Measurements from ENCODE around the gene RBMXL2. TPM values are rescaled to one million over a fixed set of nuclear protein-coding genes. Genes with fewer than 3 reads are reported as not detected.

The RBMXL2 gene
- total RNA-seq, 4 donors from 2014 or later: 0.19 TPM; not detected in 3

DNA sequence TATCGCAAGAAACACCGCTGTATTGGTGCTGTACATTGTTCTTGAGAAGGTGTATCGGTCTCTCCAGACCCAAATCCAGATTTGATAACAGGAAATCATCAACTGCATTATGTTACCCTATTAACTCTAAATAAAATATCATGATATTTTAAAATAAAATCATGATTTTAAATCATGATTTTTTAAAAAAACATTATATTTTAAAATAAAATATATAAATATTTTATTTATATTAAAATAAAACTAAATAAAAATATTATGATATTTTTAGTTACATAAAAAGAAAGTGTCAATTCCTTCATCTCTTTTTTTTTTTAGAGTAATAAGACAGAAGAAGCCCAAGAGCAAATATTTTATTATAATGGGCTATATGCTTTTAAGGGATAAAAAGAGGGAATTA is 27.6 kb downstream of the RBMXL2 start:
- Histone ChIP-seq H3K27me3 (no peaks in the 10 kb centered on the region), H3K4me1 (no peaks in the 10 kb centered on the region), H3K27ac (no peak overlapping the region), H3K36me3 (no peaks in the 10 kb centered on the region), H3K9me3 (no peaks in the 10 kb centered on the region), H3K4me3 (no peak overlapping the region)
- no peak for DNase-seq
- 77 to 91% methylated on average over 3 of the region's 3 CpGs for WGBS, 2 donors
- TF ChIP-seq, protein P1, sequence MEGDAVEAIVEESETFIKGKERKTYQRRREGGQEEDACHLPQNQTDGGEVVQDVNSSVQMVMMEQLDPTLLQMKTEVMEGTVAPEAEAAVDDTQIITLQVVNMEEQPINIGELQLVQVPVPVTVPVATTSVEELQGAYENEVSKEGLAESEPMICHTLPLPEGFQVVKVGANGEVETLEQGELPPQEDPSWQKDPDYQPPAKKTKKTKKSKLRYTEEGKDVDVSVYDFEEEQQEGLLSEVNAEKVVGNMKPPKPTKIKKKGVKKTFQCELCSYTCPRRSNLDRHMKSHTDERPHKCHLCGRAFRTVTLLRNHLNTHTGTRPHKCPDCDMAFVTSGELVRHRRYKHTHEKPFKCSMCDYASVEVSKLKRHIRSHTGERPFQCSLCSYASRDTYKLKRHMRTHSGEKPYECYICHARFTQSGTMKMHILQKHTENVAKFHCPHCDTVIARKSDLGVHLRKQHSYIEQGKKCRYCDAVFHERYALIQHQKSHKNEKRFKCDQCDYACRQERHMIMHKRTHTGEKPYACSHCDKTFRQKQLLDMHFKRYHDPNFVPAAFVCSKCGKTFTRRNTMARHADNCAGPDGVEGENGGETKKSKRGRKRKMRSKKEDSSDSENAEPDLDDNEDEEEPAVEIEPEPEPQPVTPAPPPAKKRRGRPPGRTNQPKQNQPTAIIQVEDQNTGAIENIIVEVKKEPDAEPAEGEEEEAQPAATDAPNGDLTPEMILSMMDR (IDR thresholded peaks at IDR 0.05): no peak
- TF ChIP-seq POLR2A (IDR thresholded peaks at IDR 0.05): no peak
- intact Hi-C loops (cut with DNase I): no loop called here

DNA sequence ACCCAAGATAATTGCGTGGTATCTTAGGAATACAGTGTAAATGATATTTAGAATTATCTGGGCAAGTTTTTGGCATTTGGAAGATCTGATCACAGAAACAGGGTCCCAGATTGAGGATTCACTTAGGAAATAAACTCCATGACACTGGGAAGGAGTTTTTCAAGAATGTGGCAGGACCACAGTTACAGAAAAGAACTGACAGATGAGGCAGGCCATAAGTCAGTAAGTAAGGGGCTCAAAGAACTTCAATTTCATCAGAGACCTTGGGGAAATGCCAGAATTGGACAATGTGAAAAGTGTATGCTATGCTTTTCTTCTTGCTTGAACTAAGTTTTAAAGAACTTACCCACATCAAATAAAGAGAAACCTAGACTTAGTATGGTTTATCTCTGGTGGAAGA is 49.3 kb downstream of the RBMXL2 start:
- H3K4me3 ChIP-seq: no peak overlapping the region
- no peaks in the 10 kb centered on the region for H3K27me3 ChIP-seq
- intact Hi-C loops (cut with DNase I): no loop called here
- H3K36me3 ChIP-seq: no peaks in the 10 kb centered on the region
- TF ChIP-seq POLR2A (IDR thresholded peaks at IDR 0.05): no peak
- TF ChIP-seq, protein P1 (IDR thresholded peaks at IDR 0.05): no peak
- H3K4me1 ChIP-seq: no peaks in the 10 kb centered on the region
- H3K9me3 ChIP-seq: no peaks in the 10 kb centered on the region
- WGBS, 2 donors: 32 to 93% methylated on average over 1 of the region's 1 CpG
- no peak for DNase-seq
- H3K27ac ChIP-seq: no peak overlapping the region

Other genes with a start within 250 kb of the RBMXL2 start
- gene OR10A5, start 243.3 kb upstream of the RBMXL2 start, total RNA-seq: not detected
- not detected for gene OR10A2, start 225.9 kb upstream of the RBMXL2 start, total RNA-seq
- not detected for gene OR10A4, start 212.4 kb upstream of the RBMXL2 start, total RNA-seq
- under 1 TPM in 1 of 4 donors, not detected in 3; 0.40 TPM for gene OR2D2, start 196.5 kb upstream of the RBMXL2 start, total RNA-seq
- not detected for gene OR2D3, start 168.0 kb upstream of the RBMXL2 start, total RNA-seq
- gene ZNF215, start 162.6 kb upstream of the RBMXL2 start, total RNA-seq: 1 to 10 TPM in 3 of 4 donors, under 1 TPM in 1; 0.91 to 3.2 (median 2.0) TPM
- gene ZNF214, start 68.7 kb upstream of the RBMXL2 start, total RNA-seq: 1 to 10 TPM in 2 of 4 donors, under 1 TPM in 2; 0.40 to 2.1 (median 1.0) TPM
- gene NLRP14, start 68.5 kb upstream of the RBMXL2 start, total RNA-seq: under 1 TPM in 1 of 4 donors, not detected in 3; 0.09 TPM
- gene SYT9, start 162.9 kb downstream of the RBMXL2 start, total RNA-seq: under 1 TPM in 1 of 4 donors, not detected in 3; 0.19 TPM

All from esophagus squamous epithelium (tissue), 5 donors.